Large intestine (tissue), 3 donors: Measurements from ENCODE around the gene ADGRL3. TPM values are rescaled to one million over a fixed set of nuclear protein-coding genes. Genes with fewer than 3 reads are reported as not detected.

Experiments
- DNase-seq, 2 donors: peaks; one replicate each; pipeline versions ENCODE4 v3.0.0 to v3.0.0-alpha.2; 2013
- H3K27ac ChIP-seq: one replicate; pipeline ENCODE4 v1.5.1; 2013; ENCODE audit warnings: low read length
- H3K27me3 ChIP-seq: 2 replicates; pipeline ENCODE4 v1.6.1; 2013; ENCODE audit warnings: low read length; ENCODE audit not compliant: control insufficient read depth, insufficient read depth
- H3K36me3 ChIP-seq: 2 replicates; pipeline ENCODE4 v1.6.1; 2013; ENCODE audit warnings: low read length; ENCODE audit not compliant: control insufficient read depth, insufficient read depth
- H3K4me1 ChIP-seq: one replicate; pipeline ENCODE4 v1.6.1; 2013; ENCODE audit warnings: low read length; ENCODE audit not compliant: control insufficient read depth, insufficient read depth
- H3K4me3 ChIP-seq: one replicate; pipeline ENCODE4 v1.5.1; 2013; ENCODE audit warnings: low read length
- H3K9me3 ChIP-seq: one replicate; pipeline ENCODE4 v1.6.1; 2013; ENCODE audit warnings: mild to moderate bottlenecking, low read depth, low read length, moderate library complexity; ENCODE audit not compliant: control insufficient read depth
- WGBS: methylation state at CpG from one replicate; pipeline ENCODE4 v1.1.5; 2013; ENCODE audit warnings: low lambda C conversion rate; ENCODE audit not compliant: insufficient coverage; 5-methylcytosine and 5-hydroxymethylcytosine counted together
- polyA plus RNA-seq: library from polyadenylated mRNA; unstranded; fragments of 120-200 nt; gene quantifications from one replicate; pipeline ENCODE4 v1.2.1, GENCODE V29; 2013

Gene ADGRL3
- polyA plus RNA-seq, 1 donor: 9.8 TPM

DNA sequence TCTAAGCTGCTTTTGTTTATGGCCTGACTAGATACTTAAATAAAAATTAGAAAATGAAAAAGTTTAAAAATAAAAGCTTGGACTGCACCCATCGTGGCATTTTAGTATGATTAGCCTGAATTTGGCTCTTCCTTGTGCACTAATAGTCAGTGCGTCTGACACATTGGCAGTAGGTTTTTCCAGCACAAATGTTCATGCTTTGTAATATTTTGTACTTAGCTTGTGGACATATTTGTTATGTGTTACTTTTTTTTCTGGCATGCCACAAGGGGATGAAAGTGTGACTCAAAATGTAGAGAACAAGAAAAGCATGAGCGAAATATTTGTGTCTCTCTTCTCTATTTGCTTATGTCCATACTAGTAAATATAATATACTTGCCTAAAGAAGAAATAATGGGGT, 359.3 kb downstream of the ADGRL3 start:
- H3K36me3 ChIP-seq: no peaks in the 10 kb centered on the region
- DNase-seq: no peak
- no peak overlapping the region for H3K4me3 ChIP-seq
- H3K4me1 ChIP-seq: peaks cover 26% of the 10 kb centered on the region
- no peaks in the 10 kb centered on the region for H3K27me3 ChIP-seq
- 100% methylated on average over 1 of the region's 3 CpGs for WGBS
- no peaks in the 10 kb centered on the region for H3K9me3 ChIP-seq
- H3K27ac ChIP-seq: no peak overlapping the region

DNA sequence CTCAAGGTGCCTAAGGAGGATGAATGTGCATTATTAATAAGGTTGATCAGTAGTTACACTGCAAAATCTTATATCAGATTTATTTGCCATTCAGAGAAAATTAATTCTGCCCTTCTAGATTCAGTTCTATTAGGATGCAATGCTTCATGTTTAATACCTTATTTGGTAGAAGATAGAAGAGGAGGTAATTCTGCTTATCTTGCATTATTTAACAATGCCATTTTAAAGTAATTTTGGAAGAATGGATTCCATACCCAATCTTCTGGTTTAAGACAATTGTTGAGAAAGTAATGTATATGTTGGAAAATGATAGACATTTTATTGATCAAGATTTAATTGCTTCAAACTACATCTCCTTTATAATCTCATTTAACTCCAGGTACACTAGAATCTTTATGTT, 360.9 kb downstream of the ADGRL3 start:
- Histone ChIP-seq H3K36me3 (no peaks in the 10 kb centered on the region), H3K4me1 (peaks cover 14% of the 10 kb centered on the region), H3K27me3 (no peaks in the 10 kb centered on the region), H3K27ac (no peak overlapping the region), H3K9me3 (no peaks in the 10 kb centered on the region), H3K4me3 (no peak overlapping the region)
- DNase-seq: no peak

DNA sequence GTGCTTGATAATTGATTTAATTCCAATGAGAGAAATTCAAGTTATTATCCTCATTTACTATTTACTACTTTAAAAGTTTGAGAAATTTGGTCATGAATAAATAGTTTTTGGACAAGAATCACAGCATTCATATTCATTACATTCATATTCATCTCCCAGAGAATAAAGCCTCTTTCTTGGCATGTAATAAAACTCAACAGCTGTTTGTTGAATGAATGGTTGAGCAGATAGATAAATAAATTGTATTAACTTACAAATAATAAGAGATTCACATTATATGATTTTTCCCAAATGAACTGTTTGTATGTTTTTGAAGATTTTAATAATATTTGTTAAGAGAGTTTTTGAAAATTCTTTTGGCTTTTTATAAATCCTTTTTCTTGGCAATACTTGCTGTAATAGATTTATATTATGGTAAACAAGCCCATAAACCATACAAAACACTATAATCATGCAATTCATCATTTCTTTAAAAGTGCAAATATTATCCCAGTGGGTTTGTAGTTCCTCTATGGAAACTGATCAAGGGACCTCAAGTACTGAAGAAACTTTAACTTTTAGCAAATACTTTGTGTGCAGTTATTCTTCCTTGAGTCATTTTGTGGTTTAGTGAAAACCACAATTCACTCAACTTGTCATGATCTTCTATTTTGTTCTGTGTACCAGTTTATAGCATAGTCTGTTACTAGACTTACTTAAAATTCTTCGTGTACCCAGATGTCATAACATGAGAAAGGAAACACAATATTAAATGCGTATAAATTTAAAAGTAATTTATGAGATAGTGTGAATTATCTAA, 371.8 kb downstream of the ADGRL3 start:
- Histone ChIP-seq H3K9me3 (no peaks in the 10 kb centered on the region), H3K4me1 (no peaks in the 10 kb centered on the region), H3K4me3 (no peak overlapping the region), H3K27ac (no peak overlapping the region), H3K36me3 (no peaks in the 10 kb centered on the region), H3K27me3 (no peaks in the 10 kb centered on the region)
- 100% methylated on average over 1 of the region's 2 CpGs for WGBS
- DNase-seq: no peak

DNA sequence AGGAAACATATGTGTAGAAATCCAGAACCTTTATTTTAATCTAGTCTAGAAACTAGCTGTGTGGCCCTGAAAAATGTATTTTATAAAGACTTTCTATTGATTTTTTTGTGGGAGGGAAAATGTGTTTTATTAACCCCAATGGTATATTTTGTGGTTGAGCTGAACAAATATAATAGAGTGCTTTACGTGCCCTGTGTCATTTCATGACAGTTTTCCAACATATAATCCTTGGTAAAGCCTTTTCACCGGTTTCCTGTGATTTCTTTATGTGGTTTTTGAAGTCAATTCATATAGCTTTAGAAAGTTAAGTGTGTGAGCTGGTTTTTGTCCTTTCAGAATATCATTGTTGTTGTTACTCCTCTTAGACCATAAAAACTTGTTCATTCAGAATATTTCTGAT, 375.7 kb downstream of the ADGRL3 start:
- no peaks in the 10 kb centered on the region for H3K4me1 ChIP-seq
- no peaks in the 10 kb centered on the region for H3K36me3 ChIP-seq
- no peak for DNase-seq
- no peak overlapping the region for H3K4me3 ChIP-seq
- H3K9me3 ChIP-seq: no peaks in the 10 kb centered on the region
- H3K27me3 ChIP-seq: no peaks in the 10 kb centered on the region
- H3K27ac ChIP-seq: no peak overlapping the region
- WGBS: no CpG with 5 or more reads among the region's 2 CpGs

DNA sequence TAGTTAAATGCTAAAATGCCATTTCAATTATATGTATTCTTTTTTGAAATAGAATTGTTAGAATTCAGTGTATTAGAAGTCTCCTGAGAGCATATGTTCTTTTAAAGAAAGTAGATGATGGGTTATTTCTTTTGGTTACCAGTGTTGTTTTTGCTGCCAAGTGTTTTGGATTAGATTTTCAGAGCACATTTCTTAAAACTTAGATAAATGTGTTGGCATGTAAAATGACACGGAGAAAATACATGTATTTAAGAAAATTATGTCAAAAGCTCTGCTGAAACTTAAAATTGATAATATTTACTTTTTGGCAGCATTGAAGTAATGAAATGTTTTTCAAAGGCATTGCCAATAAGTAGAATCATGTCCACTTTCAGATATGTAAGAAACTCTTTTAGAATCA, 379.7 kb downstream of the ADGRL3 start:
- H3K36me3 ChIP-seq: no peaks in the 10 kb centered on the region
- H3K4me3 ChIP-seq: no peak overlapping the region
- no CpG with 5 or more reads among the region's 1 CpG for WGBS
- no peak for DNase-seq
- H3K27me3 ChIP-seq: no peaks in the 10 kb centered on the region
- no peak overlapping the region for H3K27ac ChIP-seq
- no peaks in the 10 kb centered on the region for H3K9me3 ChIP-seq
- no peaks in the 10 kb centered on the region for H3K4me1 ChIP-seq

DNA sequence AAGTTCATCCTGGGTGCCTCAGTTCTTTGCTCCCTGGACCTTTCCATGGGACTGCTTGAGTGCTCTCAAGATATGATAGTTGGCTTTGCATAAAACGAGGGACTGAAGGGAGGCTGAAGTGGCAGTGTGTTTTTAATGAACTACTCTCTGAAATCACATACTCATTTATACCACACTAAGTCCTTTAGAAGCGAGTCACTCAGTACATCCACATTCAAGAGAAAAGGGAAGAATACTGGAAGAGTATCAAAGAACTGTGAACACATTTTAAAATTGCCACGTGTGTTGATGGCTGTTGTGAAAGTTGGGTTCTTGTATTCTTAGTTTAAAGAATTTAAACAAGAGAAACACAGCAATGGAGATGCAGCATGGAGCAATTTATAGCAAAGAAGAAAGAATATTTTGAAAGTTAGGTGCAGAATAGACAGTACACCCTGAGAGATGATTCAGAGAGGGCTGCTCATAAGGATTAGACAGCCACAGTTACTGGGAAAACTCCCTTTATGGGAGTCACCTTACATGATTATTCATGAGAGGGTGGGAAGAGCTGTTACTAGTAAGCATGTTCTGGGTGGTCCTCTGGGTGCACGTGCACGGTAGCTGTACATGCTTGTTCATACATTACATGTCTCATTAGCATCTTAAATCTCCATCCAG, 380.7 kb downstream of the ADGRL3 start:
- H3K9me3 ChIP-seq: no peaks in the 10 kb centered on the region
- 92% methylated on average over 1 of the region's 5 CpGs for WGBS
- DNase-seq: no peak

DNA sequence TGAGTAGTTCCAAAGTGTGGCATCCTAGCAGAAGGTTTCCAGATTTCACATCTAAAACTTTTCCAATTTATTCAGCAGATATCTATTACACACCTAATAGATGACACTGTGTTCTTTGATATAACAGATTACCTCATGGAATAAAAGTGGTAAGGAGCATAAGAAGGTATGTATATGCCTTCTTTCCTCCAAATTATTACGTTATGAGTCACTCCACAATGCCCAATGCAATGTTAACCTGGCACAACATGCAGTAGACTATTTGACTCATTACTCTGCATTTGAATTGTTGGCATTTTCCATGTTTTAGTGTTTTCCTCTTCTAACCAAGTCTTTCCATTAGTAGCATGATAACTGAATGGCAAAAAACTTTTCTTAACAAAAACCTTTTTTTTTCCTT, 383.6 kb downstream of the ADGRL3 start:
- H3K4me3 ChIP-seq: no peak overlapping the region
- H3K4me1 ChIP-seq: no peaks in the 10 kb centered on the region
- no peak for DNase-seq
- no peaks in the 10 kb centered on the region for H3K27me3 ChIP-seq
- no CpG with 5 or more reads among the region's 1 CpG for WGBS
- H3K27ac ChIP-seq: no peak overlapping the region
- no peaks in the 10 kb centered on the region for H3K36me3 ChIP-seq
- no peaks in the 10 kb centered on the region for H3K9me3 ChIP-seq

More for the DNA sequence above, 380.7 kb downstream of the ADGRL3 start:
- Histone ChIP-seq H3K27me3 (no peaks in the 10 kb centered on the region), H3K4me3 (no peak overlapping the region), H3K27ac (no peak overlapping the region), H3K4me1 (no peaks in the 10 kb centered on the region), H3K36me3 (no peaks in the 10 kb centered on the region)

DNA sequence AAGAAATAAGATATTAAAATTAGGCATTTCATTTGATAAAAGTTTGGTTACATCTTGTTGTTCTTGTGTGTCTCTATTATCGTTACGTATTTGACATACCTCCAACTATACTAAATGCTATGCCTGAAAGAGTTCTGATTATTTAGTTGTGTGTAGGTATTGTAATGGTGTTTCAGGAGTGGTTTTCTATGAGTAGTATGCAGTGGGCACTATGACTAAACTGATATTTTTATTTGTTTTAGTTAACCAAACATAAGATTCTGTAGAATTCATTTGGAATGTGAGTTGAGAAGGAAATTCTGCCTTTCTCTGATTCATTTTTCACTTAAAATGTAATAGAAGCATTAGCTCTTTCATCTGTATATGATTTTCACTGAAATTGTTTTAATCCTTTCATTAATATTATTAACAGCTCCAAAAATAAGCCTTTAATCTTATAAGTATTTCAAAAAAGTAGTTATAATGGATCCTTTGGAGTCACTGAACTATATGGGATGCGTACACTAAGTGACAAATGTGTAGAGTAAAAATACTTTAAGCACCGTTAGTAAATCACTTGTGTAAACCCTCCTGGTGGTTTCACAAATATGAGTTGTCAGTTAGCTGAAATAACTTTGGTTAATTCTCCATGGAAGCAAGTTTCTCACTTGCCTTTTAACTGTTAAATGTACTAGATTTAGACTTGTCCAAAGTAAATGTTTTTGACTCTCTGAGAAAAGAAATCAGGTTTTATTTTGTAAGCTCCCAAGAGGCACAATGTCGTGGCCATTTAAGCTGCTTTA, 388.7 kb downstream of the ADGRL3 start:
- H3K9me3 ChIP-seq: no peaks in the 10 kb centered on the region
- no peaks in the 10 kb centered on the region for H3K27me3 ChIP-seq
- DNase-seq: no peak
- no peaks in the 10 kb centered on the region for H3K4me1 ChIP-seq
- H3K4me3 ChIP-seq: no peak overlapping the region
- 78% methylated on average over 3 of the region's 5 CpGs for WGBS
- no peak overlapping the region for H3K27ac ChIP-seq
- H3K36me3 ChIP-seq: no peaks in the 10 kb centered on the region

DNA sequence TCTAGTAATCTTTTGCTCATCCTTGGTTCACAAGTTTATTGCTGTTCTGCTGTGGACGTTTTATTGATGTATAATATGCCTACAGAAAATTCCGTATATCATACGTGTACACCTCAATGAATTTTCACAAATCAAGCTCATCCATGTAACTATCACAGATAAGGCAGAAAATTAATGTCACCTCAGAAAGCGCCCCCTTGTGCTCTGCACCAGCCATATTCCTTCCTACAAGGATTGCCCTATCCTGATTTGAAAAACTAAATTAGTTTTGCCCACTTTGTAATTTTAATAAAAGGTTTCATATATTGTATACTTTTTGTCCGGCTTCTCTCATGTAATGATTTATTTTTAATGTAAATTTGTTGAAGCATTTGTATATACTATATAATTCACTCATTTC, 390.8 kb downstream of the ADGRL3 start:
- no peaks in the 10 kb centered on the region for H3K27me3 ChIP-seq
- WGBS: 97% methylated on average over 4 of the region's 5 CpGs
- no peaks in the 10 kb centered on the region for H3K9me3 ChIP-seq
- peak in 1 of 2 donors; percentile 5 for DNase-seq
- H3K4me3 ChIP-seq: no peak overlapping the region
- H3K4me1 ChIP-seq: no peaks in the 10 kb centered on the region
- H3K27ac ChIP-seq: no peak overlapping the region
- no peaks in the 10 kb centered on the region for H3K36me3 ChIP-seq

DNA sequence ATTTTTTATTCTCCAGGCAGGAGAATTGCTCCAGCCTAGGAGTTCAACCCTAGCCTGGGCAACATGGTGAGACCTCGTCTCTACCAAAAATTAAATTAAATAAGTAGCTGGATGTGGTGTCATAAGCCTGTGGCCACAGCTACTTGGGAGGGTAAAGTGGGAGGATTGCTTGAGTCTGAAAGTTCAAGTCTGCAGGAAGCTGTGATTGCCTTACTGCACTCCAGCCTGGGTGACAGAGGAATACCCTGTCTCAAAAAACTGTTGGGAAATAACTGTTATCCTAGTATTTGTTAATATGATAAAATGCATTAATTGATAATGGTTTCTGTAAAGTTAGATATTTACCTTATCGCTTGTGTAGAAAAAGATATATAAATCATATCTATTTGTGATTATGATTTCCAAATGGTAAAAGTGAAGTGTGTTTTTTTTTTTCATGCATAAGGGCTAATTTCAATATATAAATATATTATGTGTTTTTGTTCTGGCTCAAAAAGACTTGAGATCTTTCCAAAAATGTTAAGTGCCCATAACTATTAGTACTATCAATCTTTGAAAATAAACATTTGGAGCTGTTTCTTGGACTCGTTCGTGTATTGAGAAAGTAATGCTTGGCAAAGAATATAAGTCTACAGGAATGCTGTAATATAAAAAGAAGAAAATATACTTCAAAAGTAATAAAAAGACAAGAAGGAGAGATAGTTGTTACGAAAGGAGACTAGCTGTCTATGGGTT, 396.6 kb downstream of the ADGRL3 start:
- Histone ChIP-seq H3K27me3 (no peaks in the 10 kb centered on the region), H3K4me1 (no peaks in the 10 kb centered on the region), H3K27ac (no peak overlapping the region), H3K4me3 (no peak overlapping the region), H3K9me3 (no peaks in the 10 kb centered on the region), H3K36me3 (no peaks in the 10 kb centered on the region)
- DNase-seq: no peak
- WGBS: 73% methylated on average over 4 of the region's 5 CpGs
